Tibial nerve (tissue), 4 donors: ENCODE results near the gene ITPK1. TPM values are rescaled to one million over a fixed set of nuclear protein-coding genes. Genes with fewer than 3 reads are reported as not detected.

ENCODE experiments used
- DNase-seq, 2 donors: peaks; one replicate each; pipeline ENCODE4 v3.0.0-alpha.2; 2019; ENCODE audit warnings: low spot score in 2 of 2
- H3K27ac ChIP-seq, 4 donors: fragments of 200-600 bp; sonication (generic) in 3 of 4; one replicate each; pipeline ENCODE4 v1.5.1; 2017 to 2019; ENCODE audit warnings: mild to moderate bottlenecking in 1 of 4
- H3K27me3 ChIP-seq, 2 donors: fragments of 200-600 bp; sonication (generic) in 1 of 2; one replicate each; pipeline versions ENCODE4 v1.5.1 to v1.6.0; 2017 to 2019
- H3K36me3 ChIP-seq, 3 donors: fragments of 200-600 bp; sonication (generic); one replicate each; pipeline ENCODE4 v1.5.1; 2018 to 2019
- H3K4me1 ChIP-seq, 4 donors: fragments of 200-600 bp; sonication (generic) in 3 of 4; one replicate each; pipeline ENCODE4 v1.5.1; 2017 to 2019
- H3K4me3 ChIP-seq, 4 donors: fragments of 200-600 bp; sonication (generic) in 3 of 4; one replicate each; pipeline ENCODE4 v1.5.1; 2017 to 2019; ENCODE audit warnings: mild to moderate bottlenecking in 1 of 4, moderate library complexity in 1 of 4
- H3K9me3 ChIP-seq, 4 donors: fragments of 200-600 bp; sonication (generic) in 3 of 4; one replicate each; pipeline ENCODE4 v1.5.1; 2017 to 2019
- CTCF ChIP-seq, 5 experiments: fragments of 200-600 bp in 3 of 5; fragments of 450-650 bp in 2 of 5; sonication (generic) in 3 of 5; IDR thresholded peaks; one replicate each; pipeline ENCODE4 v1.5.1; 2016 to 2019; ENCODE audit warnings: antibody characterized with exemption in 5 of 5, mild to moderate bottlenecking in 3 of 5, moderate library complexity in 2 of 5
- EP300 ChIP-seq, 2 donors: sonication (generic); formaldehyde crosslinking; IDR thresholded peaks; one replicate each; pipeline ENCODE4 v1.6.1; 2017; ENCODE audit warnings: antibody characterized with exemption in 2 of 2, mild to moderate bottlenecking in 1 of 2
- POLR2A ChIP-seq, 2 donors: fragments of 450-650 bp; IDR thresholded peaks; one replicate each; pipeline ENCODE4 v1.6.1; 2017; ENCODE audit warnings: antibody characterized with exemption in 2 of 2, mild to moderate bottlenecking in 2 of 2, moderate library complexity in 2 of 2
- WGBS, 2 donors: methylation state at CpG; one replicate each; pipeline ENCODE4 v1.1.5; 2018; 5-methylcytosine and 5-hydroxymethylcytosine counted together
- total RNA-seq, 4 donors: library from RNA; depleted of rRNA; stranded (reverse); fragments of >200 nt; gene quantifications; one replicate each; pipeline ENCODE4 v1.1.0, GENCODE V29; 2016

ITPK1 gene
- total RNA-seq, 4 donors from 2014 or later, result 67.4 to 121 (median 92.5) TPM

DNA sequence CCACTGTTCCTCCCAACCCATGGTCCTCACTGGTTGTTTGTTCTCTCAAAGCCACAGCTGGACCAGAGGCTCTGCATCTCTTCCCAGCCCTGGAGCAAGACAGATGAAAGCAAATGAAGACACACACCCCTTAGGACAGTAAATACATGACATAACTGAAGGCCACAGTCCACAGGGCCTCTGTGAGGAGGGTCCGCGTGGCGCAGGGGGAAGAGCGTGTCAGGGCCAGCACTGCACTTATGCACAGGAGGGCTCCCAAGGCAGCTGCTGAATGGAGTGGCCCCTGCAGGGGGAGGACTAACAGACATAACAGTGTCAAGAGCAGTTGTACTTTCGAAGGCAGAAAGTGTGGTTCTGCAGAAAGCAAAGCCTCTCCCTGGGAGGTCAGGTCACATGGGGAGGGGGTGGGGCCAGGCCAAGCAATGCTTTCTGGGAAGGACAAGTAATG is 112.8 kb downstream of the ITPK1 start:
- H3K27ac ChIP-seq, result peak overlapping the region in 2 of 4 donors; percentile 18 to 86
- DNase-seq, result no peak
- H3K36me3 ChIP-seq, result no peaks in the 10 kb centered on the region
- no peak overlapping the region for H3K4me3 ChIP-seq
- no peaks in the 10 kb centered on the region for H3K27me3 ChIP-seq
- TF ChIP-seq CTCF (IDR thresholded peaks at IDR 0.05) (no peak), POLR2A (IDR thresholded peaks at IDR 0.05) (no peak), EP300 (IDR thresholded peaks at IDR 0.05) (no peak)
- peaks cover 0 to 76% (median 50%) of the 10 kb centered on the region in 4 donors for H3K4me1 ChIP-seq
- WGBS, 2 donors, result 71 to 73% methylated on average over 5 of the region's 5 CpGs
- no peaks in the 10 kb centered on the region for H3K9me3 ChIP-seq

GRCh38 chr14:93002049-93002448 is 113.7 kb downstream of the ITPK1 start:
- no peak for DNase-seq
- H3K9me3 ChIP-seq, result no peaks in the 10 kb centered on the region
- H3K4me3 ChIP-seq, result no peak overlapping the region
- no peaks in the 10 kb centered on the region for H3K27me3 ChIP-seq
- H3K4me1 ChIP-seq, result peaks cover 0 to 75% (median 44%) of the 10 kb centered on the region in 4 donors
- peak overlapping the region in 2 of 4 donors; percentile 29 to 64 for H3K27ac ChIP-seq
- no peaks in the 10 kb centered on the region for H3K36me3 ChIP-seq
- 91 to 92% methylated on average over 6 of the region's 6 CpGs for WGBS, 2 donors
- no peak for TF ChIP-seq EP300 (IDR thresholded peaks at IDR 0.05)
- TF ChIP-seq POLR2A (IDR thresholded peaks at IDR 0.05), result no peak
- TF ChIP-seq CTCF (IDR thresholded peaks at IDR 0.05), result no peak

- Histone ChIP-seq H3K27ac (peak overlapping the region in 2 of 4 donors; percentile 42 to 46), H3K27me3 (no peaks in the 10 kb centered on the region), H3K4me3 (no peak overlapping the region), H3K4me1 (peaks cover 0 to 69% (median 32%) of the 10 kb centered on the region in 4 donors), H3K36me3 (peaks cover 0 to under 1% (median 0%) of the 10 kb centered on the region in 3 donors), H3K9me3 (no peaks in the 10 kb centered on the region)
- DNase-seq, result no peak
- WGBS, 2 donors, result 51 to 55% methylated on average over 10 of the region's 10 CpGs
- TF ChIP-seq CTCF (IDR thresholded peaks at IDR 0.05) (no peak), POLR2A (IDR thresholded peaks at IDR 0.05) (no peak), EP300 (IDR thresholded peaks at IDR 0.05) (no peak)
Observed at GRCh38 chr14:92998946-92999345, 116.8 kb downstream of the ITPK1 start.

DNA sequence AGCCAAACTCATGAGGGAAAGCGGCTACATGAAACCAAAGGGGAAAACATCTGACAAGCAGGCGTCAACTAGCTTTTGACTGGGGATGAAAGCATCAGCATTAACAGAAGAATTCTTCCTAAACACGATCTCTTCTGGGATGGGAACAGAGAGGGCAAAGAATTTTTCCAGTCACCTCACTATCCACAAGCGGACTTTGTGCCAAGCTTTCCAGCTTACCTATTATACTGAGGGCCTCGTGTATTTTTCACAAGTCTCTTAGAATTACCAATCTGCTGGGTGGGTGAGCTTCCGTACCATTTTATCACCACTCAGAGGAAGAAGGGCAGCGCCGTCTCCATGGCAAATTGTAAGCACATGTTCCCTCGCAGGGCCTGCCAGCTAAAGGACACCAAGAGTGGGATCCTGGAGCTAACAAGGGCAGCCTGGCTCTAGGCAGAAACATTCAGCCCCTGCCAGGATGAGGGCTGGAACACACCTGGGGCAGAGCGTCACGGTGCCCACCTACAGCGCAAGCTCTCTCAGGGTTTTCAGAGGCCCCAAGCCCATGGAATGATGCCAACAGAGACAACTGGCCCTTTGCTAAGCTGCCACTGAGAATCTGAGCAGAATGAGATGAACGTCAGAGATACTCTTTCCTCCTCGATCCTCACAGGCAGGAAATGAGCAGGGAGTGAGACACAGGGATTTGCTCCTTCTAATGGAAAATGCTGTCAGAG is 118.2 kb downstream of the ITPK1 start:
- peaks cover 0 to 14% (median 0%) of the 10 kb centered on the region in 3 donors for H3K36me3 ChIP-seq
- no peak for DNase-seq
- no peaks in the 10 kb centered on the region for H3K27me3 ChIP-seq
- H3K9me3 ChIP-seq, result no peaks in the 10 kb centered on the region
- no peak overlapping the region for H3K4me3 ChIP-seq
- peak overlapping the region in 2 of 4 donors; percentile 12 to 43 for H3K27ac ChIP-seq
- TF ChIP-seq POLR2A (IDR thresholded peaks at IDR 0.05), result no peak
- no peak for TF ChIP-seq EP300 (IDR thresholded peaks at IDR 0.05)
- TF ChIP-seq CTCF (IDR thresholded peaks at IDR 0.05), result no peak
- peaks cover 0 to 55% (median 24%) of the 10 kb centered on the region in 4 donors for H3K4me1 ChIP-seq
- 70 to 75% methylated on average over 14 of the region's 14 CpGs for WGBS, 2 donors

DNA sequence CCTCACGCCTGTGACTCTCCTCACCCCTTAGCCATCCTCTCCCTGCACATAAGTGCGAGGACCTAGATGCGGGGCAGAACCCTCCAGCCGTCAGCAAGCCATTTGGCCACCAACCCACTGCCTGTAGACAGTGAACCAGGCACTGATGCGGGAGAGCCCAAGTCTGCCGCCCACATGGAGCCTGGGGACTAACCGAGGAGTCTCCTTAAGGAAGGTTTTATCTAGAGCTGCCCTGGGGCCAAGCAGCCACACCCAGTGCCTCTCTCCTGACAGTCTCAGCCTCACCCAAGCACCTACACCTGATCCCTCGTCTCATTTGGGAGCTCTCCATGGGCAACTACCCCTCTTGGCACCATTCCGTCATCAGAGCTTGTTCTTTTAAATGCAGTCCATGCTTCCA is 120.1 kb downstream of the ITPK1 start:
- Histone ChIP-seq H3K27me3 (no peaks in the 10 kb centered on the region), H3K9me3 (no peaks in the 10 kb centered on the region), H3K4me1 (peaks cover 0 to 70% (median 31%) of the 10 kb centered on the region in 4 donors), H3K36me3 (peaks cover 0 to 21% (median 0%) of the 10 kb centered on the region in 3 donors), H3K4me3 (no peak overlapping the region), H3K27ac (peak overlapping the region in 2 of 4 donors; percentile 59 to 77)
- no peak for DNase-seq
- WGBS, 2 donors, result 63 to 67% methylated on average over 9 of the region's 9 CpGs
- no peak for TF ChIP-seq CTCF (IDR thresholded peaks at IDR 0.05)
- no peak for TF ChIP-seq POLR2A (IDR thresholded peaks at IDR 0.05)
- no peak for TF ChIP-seq EP300 (IDR thresholded peaks at IDR 0.05)
